IPS-11a (cell line): ENCODE measurements around the gene ABHD13.

ENCODE experiments used
- H3K4me3 ChIP-seq: one replicate; pipeline ENCODE4 v1.5.1; 2013; ENCODE audit warnings: low read depth, low read length, control low read depth

Gene ABHD13

GRCh38 chr13:108218044-108218974 is at the start of gene ABHD13:
ABHD13 (plus strand) TSS chr13:108218392; CDS start chr13:108229219, 10,827 bp downstream.
- peak within 1 kb of the TSS; percentile 81 for H3K4me3 ChIP-seq

DNA sequence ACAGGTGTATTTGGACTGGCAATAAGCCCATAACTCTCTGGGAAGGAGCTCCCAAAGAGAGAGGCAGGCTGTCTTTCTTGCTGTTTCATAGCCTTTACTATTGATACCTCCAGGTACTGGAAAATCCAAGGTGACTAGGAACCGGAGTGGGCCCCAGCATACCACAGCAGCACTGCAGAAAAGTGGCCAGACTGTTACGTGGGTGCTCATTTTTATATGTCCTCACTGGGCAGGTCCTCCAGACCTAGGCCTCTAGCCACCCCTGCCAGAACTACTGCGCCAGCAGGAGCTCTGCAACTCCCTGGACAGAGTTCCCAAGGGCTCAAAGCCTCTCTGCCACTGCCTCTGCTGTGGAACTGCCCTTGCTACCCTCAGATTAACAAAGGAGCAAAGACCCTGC is 49.3 kb upstream of the ABHD13 start:
- H3K4me3 ChIP-seq, result no peak overlapping the region

DNA sequence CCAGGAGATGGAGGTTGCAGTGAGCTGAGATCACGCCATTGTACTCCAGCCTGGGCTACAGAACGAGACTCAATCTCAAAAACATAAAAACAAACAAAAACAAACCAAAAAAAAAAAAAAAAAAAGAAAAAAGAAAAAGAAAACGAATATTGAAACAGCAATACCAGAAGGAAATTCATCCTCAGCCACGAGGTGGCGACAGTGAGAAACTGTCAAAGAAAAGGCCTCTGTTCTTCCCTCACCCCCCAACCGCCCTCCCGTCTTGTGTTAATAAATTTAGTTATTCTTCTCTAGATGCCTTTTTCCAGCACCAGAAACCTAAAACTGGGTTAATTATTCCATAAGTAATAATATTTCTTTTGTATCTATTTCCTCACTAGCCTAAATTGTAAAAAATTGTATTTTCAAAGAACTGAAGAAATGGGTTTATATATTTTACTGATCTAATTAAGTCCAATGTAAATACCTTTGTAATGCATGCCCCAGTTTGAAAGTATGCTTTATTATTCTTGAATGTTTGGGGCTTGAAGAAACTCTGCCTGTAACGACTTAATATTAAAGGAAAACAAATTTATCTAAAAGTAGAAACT is 41.4 kb upstream of the ABHD13 start:
- H3K4me3 ChIP-seq, result no peak overlapping the region

GRCh38 chr13:108178078-108178477 is 40.1 kb upstream of the ABHD13 start:
- H3K4me3 ChIP-seq, result no peak overlapping the region

DNA sequence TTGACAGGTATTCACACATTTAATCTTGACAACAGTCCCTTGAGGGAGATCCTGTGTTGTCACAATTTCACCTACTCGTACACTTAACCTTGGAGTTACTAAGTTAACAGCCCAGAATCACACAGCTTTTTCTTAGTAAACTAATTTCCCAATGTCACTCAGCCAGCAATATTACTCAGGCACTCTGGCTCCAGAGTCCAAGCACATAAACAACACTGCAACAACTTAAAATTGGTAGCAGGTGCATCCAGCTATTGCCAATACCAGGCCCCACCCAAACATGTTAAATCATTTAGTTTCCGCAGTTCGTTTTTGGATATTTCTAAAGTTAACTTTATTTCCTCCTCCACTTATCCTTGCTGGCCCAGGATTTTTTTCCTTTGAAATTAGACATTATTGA is 35.5 kb upstream of the ABHD13 start:
- H3K4me3 ChIP-seq, result no peak overlapping the region

GRCh38 chr13:108185223-108185622 is 33.0 kb upstream of the ABHD13 start:
- H3K4me3 ChIP-seq, result no peak overlapping the region

DNA sequence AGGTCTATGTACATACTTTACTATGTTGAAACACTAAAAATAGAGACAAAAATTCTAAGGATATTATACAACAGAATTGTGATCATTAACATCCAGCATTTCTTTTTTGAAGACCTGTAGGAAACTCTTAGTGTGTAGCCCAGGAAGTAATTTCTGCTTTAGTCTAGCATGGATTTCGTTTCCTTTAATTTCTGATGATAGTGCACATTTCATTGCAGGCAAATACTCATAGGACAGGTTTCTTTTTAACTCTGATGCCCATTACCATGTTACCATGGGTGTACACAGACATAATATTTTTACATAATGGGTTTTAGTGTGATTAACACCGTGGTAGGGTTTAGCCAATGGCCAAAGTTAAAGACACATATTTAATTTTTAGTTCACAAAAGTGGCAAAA is 29.9 kb upstream of the ABHD13 start:
- H3K4me3 ChIP-seq, result no peak overlapping the region

DNA sequence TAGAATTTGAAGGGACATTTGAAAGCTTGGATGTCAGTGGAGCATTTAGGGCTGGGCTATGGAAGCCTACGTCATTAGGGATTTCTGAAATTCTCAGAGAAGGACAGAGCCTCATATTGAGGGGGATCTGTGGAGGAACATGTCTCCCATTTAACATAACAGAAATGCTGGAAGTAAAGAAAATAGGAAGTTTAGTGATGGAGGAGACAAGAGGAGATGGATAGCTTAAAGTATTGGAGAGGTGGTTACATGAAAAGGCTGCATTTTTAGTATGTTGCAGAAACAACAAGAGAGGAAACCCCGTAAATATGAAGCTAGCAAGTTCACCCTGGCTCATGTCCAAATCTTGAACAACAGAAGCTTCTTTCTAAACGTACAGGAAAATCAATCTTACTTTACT is 27.3 kb upstream of the ABHD13 start:
- no peak overlapping the region for H3K4me3 ChIP-seq

- no peak overlapping the region for H3K4me3 ChIP-seq
Observed at GRCh38 chr13:108193806-108194205, 24.4 kb upstream of the ABHD13 start.

DNA sequence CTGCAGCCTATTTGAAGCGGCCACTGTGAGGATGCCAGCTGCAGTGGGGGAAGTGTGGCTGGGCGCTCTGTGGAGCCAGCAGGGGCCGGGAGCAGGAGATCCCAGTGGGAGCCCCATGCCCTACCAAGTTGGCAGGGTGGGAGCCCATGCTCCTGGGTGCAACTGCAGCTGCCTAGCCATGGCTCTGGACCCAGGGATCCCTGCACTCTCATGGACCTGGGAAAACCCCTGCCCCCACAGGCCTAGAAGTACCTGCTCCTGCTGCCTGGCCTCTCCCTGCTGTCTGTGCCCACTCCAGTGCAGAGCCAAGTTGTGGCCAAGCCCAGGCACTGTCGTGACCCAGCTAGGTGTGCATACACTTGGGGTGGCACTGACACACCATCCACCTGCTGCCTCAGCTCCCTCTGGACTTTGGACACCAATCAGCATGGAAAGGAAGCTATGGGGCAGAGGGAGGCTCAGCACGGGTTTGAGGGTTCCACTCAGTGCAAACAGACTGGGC is 23.7 kb upstream of the ABHD13 start:
- no peak overlapping the region for H3K4me3 ChIP-seq

DNA sequence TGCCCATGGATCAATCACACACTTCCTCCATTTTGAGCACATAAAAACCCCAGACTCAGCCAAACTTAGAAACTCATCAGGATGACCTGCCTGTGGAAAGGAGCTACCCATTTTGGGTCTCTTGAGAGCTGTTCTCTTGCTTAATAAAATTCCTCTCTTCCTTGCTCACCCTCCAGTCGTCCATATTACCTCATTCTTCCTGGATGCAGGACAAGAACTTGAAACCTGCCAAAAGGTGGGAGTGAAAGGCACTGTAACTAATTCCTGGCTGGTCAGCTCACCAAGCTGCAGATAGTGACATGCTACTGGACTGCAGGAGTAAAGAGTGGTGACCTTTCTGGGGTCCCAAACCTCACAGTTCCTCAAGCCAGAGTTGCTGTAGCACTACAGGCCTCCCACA is 23.0 kb upstream of the ABHD13 start:
- no peak overlapping the region for H3K4me3 ChIP-seq

- no peak overlapping the region for H3K4me3 ChIP-seq
Observed at GRCh38 chr13:108195861-108196260, 22.3 kb upstream of the ABHD13 start.

- H3K4me3 ChIP-seq, result no peak overlapping the region
Observed at GRCh38 chr13:108200781-108201398, 17.3 kb upstream of the ABHD13 start.

DNA sequence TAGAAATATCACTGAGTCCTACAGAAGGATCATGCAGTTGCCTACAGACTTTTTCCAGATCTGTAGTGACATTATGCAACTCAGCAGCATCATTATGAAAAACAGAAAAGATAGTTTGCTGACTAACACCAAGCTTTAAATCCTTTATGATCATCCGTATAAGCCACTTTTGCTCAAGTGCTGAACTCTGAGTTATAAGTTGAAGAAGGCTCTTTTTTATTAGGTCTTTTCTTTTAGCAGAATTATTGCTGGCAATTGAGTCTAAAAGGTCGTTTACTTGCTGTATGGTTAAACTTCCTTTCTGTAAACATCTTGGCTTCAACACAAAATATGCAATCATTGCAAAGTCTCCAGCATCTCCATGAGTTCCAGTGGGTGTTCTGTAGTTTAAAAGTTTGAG is 7.6 kb upstream of the ABHD13 start:
- no peak overlapping the region for H3K4me3 ChIP-seq

DNA sequence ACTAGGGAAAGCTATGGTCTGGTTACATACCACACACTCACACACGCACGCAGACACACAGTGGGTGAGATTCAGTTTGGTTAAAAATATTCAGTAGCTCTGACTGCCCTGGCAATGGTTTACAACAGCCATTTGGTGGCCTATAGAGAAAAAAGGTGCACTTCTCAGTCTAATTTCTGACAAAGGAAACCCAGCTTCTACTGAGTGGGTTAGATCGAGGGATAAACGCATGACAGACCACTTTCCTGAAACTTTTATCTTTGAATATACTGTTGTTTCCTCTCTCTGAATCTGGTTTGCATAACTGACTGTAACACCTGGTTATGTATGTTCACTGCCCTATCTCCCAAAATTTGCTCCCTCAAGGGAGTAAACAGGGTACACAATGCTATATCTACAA is 5.3 kb upstream of the ABHD13 start:
- no peak overlapping the region for H3K4me3 ChIP-seq

- H3K4me3 ChIP-seq, result peak overlapping the region; percentile 49
Observed at GRCh38 chr13:108213946-108214345, 4.2 kb upstream of the ABHD13 start.

- H3K4me3 ChIP-seq, result peak overlapping the region; percentile 49
Observed at GRCh38 chr13:108214441-108215271, 3.5 kb upstream of the ABHD13 start.

GRCh38 chr13:108215436-108215835 is 2.8 kb upstream of the ABHD13 start, which contains the start of gene LIG4:
LIG4 (minus strand) TSS chr13:108215536; CDS start chr13:108211268, 4,268 bp downstream.
- peak within 1 kb of the TSS; percentile 53 for H3K4me3 ChIP-seq

DNA sequence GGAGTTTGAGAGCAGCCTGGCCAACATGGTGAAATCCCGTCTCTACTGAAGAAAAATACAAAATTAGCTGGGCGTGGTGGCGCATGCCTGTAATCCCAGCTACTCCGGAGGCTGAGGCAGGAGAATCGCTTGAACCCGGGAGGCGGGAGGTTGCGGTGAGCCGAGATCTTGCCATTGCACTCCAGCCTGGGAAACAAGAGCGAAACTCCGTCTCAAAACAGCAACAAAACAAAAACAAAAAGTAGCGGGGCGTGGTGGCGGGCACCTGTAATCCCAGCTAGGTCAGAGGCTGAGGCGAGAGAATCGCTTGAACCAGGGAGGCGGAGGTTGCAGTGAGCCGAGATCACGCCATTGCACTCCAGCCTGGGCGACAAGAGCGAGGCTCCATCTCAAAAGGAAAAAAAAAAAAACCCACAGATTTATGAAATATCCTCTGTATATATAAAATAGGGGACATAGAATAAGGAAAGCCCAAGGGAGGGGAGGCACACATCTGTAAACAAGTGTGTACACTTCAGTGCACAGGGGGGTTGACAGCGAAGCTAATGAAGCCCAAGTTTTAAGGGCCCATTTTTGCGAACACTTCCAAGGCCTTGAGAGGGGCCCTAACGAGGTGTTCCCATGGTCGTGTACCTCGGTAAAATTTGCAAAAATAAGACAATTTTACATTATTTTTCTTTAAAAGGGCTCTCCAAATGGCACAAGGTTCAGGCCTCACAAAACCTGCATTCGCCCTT is 717 bp upstream of the ABHD13 start:
- peak overlapping the region; percentile 81 for H3K4me3 ChIP-seq

DNA sequence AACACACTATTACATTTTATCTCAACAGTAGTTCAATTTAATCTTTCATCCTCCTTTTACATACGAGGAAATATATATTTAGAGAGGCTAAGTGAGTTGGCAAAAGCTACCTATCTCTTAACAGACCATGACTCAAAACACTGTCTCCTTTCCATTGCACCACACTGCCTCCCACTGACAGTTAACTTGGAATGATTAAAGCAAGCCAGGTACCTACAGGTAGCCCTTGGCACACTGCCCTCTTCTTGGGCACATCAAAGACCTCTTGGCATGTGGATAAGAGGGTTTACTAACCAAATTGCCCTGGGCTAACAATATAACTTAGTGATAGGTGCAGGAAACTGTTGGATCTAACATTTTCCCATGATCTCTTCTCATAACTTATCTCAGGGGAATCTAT is 1.8 kb downstream of the ABHD13 start:
- no peak overlapping the region for H3K4me3 ChIP-seq
